HG03064 (cell line): ENCODE data around the gene PLCB4.

Experiments used
- ATAC-seq: cut with Tn5 transposase; IDR thresholded peaks from one replicate; pipeline ENCODE4 v1.9.1; 2021; ENCODE audit warnings: low read depth; ENCODE audit not compliant: unreplicated experiment

Gene PLCB4

DNA sequence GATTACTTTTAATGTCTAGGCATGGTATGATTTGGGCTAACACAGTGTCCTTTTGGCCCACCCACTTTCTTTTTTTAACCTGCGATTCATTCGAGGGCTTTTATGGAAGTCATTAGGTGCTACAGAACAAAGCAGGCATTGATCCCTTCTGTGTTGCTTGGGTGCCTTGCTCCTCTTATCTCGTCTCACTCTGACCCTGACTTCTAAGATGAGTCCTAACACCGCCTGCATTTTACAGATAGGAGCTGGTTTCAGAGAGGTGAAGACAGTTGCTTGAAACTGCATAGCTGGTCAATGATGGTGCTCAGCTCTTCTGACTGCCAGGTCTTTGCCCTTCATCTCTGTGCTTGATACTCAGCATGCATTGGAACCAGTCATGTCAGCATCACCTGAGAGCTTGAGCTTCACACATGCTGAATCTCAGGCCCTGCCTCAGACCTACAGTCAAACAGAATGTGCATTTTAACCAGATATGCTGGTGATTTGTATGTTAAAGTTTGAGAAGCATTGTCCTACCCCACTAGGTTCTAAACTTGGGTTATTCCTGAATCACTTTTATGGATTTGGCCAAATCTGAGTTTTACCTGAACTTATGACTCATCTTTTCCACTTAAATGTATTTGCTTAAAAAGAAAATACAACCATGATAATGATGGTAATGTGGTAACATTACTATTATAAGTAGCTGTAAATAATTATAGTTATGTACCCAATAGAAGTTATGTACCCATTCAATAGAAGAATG lies 142.3 kb downstream of the PLCB4 start:
- ATAC-seq, result no peak

DNA sequence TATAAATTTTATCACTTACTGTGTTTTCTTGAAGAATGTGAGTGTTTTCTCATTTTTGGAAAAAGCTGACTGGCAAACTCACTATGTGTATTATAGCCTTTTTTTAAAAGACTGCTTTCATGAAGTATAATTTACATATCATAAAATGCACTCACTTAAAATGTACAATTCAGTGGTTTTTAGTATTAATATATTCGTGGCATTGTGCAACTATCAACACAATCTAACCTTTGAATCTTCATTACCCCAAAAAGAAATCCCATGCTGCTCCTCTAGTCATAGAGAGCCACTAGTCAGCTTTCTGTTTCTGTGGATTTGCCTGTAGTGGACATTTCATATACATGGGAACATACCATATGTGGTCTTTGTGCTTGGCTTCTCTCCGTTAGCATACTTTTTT lies 143.8 kb downstream of the PLCB4 start:
- no peak for ATAC-seq

GRCh38 chr20:9214685-9215084 lies 145.8 kb downstream of the PLCB4 start:
- no peak for ATAC-seq

GRCh38 chr20:9215539-9215938 lies 146.7 kb downstream of the PLCB4 start:
- ATAC-seq, result no peak

GRCh38 chr20:9218531-9218961 lies 149.7 kb downstream of the PLCB4 start:
- ATAC-seq, result no peak

DNA sequence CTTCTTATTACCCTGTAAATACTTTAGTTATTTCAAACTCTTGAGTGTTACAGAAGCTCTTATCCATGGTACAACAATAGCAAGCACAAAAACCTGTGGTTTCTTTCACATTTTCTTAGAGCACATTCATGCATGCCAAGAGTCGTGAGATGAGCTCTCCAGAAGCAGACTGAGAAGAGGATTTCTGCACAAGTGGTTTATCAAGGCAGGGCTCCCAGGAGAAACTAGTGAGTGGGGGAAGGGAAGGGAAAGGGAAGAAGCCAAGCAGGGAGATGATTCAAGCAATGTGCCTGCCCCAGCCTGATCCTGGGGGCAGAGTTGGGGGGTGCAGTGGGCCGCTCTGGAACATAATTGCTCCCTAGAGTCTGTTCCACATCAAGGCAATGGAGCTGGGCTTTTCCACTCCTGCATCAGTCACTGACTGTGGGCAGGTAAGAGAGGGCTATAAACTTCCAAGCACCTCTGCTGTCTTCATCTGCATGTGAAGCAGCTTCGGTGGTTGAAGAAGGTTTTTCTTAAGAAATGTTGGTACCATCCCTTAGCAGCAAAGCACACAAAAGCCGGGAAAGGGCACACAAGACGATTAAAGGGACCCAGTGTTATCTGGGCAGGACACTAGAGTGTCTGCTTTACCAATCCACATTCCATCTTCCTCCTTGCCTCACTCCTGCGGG lies 152.1 kb downstream of the PLCB4 start:
- ATAC-seq, result no peak

DNA sequence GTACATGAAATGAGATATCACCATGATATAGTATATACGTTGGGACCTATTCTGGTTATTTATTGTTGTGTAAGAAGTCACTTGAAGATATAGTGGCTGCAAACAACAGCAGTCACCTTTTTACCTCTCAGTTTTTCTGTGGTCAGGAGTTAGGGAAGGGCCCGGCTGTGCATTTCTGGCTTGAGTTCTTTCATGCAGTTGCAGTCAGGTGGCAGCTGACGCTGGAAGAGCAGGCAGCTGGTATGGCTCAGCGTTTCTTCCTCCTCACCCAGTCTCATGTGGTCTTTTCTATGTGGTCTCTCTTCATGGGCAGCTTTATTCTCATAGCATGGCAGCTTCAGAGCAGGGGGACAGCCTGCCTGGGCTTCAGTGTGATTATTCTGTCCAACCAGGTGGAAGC lies 154.4 kb downstream of the PLCB4 start:
- ATAC-seq, result no peak

DNA sequence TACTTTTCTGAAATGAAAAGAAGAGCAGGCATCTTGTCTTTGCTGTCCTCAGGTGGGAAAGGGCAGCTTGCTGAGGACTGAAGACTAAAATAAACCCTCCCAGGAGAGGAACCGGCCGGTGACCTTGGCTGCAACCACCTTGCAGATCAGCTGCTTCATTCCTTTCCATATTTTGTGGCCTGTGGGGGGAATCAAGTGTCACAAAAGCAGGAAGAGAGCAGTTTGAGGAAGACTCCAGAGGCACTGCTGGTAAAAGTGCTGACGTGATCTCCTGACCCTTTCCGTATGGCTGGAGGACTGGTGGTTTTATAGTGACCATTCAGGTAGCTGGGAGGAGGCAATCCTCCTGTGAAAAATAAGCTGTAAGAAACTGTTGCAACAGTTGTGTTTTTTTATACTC lies 157.0 kb downstream of the PLCB4 start:
- no peak for ATAC-seq

GRCh38 chr20:9227896-9228615 lies 159.2 kb downstream of the PLCB4 start:
- no peak for ATAC-seq

DNA sequence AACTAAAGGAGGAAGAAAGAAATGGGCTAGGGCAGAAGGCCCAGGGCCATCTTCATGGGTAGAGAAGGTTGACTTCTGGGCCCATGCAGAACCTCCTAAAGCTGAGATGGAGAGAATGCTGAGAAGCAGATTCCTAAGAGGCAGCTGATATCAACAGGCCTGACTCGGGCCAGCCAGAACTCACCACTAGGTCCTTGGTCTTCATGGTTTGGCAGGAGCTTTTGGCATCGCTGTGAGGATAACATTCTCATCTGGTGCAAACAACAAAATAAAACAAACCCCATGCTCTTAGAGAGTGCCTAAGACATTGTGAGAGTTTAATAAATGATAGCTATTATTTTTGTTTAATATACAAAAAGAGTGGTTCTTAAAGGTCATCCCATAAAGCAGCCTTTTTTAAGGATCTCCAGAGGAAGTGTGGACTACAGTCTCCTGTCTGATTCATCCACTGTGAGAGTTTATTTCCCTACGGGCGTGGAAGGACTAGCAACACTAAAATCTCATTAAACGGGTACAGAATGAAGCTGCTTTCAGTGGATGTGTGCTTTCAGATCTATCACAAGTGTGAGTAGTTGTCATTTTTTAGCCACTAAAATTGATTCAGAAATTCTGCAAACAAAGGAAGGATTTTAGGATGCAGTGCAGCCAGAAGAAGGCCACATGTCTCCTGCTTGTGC lies 160.0 kb downstream of the PLCB4 start:
- no peak for ATAC-seq

DNA sequence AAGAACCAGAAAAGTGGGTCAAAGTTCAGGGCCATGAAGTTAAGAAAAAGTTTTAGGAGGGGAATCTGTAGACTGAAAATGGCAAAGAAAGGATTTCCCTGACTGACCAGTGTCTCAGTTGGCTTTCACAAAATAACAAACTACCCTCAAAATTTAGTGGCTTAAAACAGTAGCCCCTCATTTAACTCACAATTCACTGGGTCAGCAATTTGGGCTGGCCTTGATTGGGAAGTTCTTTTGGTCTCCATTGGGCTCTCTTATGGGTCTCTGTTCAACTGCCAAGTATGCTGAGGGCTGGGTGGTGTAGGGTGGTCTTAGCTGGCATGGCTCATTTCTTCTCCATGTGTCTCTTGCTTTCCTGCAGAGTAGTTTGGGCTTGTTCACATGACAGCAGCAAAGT lies 161.5 kb downstream of the PLCB4 start:
- no peak for ATAC-seq

GRCh38 chr20:9233804-9234203 lies 164.9 kb downstream of the PLCB4 start:
- no peak for ATAC-seq

GRCh38 chr20:9235518-9235917 lies 166.6 kb downstream of the PLCB4 start:
- ATAC-seq, result no peak

DNA sequence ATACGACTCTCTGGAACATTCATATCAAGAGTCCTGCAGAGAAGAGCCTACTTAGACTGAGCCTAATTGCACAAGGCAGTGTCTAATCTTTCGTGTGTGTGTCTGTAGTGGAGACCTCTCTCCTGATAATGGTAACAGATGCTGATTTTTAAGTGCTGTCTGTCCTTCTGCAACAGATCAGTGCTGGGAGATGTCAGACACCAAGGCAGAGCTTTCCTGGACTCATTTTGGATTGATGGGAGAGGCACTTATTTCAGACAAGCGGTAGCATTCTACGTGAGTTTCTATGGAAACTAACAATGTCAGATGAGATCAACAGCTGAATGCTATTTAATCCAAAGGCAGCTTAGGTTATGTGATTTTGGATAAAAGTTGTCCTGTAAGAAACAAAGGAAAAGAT lies 167.6 kb downstream of the PLCB4 start:
- ATAC-seq, result no peak

DNA sequence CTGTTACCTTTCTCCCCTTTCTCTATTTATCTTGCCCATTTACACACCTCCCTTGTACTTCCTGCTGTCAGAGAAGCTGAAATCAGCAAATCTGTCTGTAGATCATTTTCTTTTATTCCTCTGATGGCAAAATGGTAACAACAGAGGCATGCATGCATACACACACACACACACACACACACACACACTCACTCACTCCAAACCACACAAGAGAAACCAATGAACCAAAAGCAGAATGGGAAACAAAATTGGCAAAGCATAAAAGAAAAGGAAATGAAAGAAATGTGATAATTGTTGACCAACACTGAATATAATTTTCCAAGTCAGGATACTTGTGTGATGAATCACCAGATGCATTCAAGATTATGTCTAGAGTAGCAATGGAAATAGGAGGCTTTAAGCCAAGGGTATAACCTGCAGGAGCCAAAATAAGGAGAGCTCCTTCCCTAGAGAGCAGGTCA lies 172.4 kb downstream of the PLCB4 start:
- no peak for ATAC-seq

DNA sequence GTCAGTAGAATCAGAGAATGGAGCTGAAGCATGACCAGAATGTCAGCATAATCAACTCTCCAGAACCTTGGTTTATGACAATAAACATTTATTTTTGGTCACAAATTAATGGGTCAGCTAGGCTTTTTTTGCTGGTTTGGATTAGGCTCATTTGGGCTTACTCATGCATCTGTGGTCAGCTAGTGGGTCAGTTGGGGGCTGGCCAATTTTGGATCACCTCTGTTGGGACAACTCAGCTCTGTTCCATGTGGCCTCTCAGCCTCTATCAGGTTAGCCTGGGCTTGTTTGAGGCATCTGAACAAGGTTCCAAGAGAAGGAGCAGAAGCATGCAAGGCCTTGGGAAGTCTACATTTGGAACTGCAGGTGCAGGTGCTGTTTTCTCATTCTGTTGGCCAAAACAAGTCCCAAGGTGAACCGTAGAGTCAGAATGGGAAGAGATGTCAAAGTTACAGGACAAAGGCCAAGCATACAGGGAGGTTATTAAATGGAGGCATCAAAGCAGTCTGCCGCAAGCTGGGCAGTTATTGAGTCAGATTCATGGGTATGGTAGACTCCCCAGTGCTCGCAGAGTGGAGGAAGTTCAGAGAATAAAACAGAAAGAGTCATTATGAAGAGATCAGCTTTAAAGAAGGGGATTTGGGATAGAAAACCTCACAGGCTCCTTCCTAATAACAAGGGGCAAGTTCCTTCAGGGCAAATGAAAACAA lies 173.0 kb downstream of the PLCB4 start:
- ATAC-seq, result no peak

GRCh38 chr20:9243986-9244385 lies 175.1 kb downstream of the PLCB4 start:
- ATAC-seq, result no peak

DNA sequence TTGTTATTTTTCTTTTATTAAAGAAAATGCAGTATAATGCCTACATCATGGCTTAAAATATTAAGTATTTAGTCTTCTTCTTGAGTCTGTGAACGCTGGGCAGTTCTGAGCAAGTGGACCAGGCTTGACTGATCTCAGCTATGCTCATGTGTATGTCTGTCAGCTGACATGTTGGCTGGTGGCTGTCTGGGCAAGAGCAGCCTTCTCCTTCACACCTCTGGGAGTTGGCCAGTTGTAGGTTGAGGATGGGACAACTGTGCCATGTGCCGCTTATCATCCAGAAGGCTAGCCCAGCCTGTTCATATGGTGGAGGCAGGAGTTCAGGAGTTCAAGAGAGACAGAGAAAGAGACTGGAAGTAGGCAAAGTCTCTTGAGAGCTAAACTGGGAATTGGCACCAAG lies 175.9 kb downstream of the PLCB4 start:
- ATAC-seq, result no peak

DNA sequence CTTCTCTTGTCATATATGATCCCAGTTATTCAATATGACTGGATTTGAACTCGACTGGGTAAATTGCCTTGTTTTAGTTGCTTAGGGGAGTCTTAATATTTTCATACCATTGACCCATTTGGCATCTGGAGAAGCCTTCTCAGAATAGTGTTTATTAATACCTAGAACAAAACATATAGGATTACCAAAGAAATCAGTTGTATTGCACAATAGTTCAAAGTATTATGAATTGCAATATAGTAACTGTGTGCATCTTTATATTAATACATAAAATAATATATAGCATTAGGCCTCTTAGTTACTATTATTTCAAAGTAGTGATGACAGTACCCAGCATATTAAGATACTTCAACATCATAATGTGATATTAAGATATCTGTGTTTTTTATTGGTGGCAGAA lies 177.8 kb downstream of the PLCB4 start:
- ATAC-seq, result no peak

- no peak for ATAC-seq
These were observed 181.6 kb downstream of the PLCB4 start for GRCh38 chr20:9250511-9250910.
